ENCODE data around the gene BEND5. TPM values are rescaled to one million over a fixed set of nuclear protein-coding genes. Genes with fewer than 3 reads are reported as not detected.

BEND5 gene, protein sequence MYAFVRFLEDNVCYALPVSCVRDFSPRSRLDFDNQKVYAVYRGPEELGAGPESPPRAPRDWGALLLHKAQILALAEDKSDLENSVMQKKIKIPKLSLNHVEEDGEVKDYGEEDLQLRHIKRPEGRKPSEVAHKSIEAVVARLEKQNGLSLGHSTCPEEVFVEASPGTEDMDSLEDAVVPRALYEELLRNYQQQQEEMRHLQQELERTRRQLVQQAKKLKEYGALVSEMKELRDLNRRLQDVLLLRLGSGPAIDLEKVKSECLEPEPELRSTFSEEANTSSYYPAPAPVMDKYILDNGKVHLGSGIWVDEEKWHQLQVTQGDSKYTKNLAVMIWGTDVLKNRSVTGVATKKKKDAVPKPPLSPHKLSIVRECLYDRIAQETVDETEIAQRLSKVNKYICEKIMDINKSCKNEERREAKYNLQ
- 0.20 and 1.1 TPM in 2 replicates for total RNA-seq

DNA sequence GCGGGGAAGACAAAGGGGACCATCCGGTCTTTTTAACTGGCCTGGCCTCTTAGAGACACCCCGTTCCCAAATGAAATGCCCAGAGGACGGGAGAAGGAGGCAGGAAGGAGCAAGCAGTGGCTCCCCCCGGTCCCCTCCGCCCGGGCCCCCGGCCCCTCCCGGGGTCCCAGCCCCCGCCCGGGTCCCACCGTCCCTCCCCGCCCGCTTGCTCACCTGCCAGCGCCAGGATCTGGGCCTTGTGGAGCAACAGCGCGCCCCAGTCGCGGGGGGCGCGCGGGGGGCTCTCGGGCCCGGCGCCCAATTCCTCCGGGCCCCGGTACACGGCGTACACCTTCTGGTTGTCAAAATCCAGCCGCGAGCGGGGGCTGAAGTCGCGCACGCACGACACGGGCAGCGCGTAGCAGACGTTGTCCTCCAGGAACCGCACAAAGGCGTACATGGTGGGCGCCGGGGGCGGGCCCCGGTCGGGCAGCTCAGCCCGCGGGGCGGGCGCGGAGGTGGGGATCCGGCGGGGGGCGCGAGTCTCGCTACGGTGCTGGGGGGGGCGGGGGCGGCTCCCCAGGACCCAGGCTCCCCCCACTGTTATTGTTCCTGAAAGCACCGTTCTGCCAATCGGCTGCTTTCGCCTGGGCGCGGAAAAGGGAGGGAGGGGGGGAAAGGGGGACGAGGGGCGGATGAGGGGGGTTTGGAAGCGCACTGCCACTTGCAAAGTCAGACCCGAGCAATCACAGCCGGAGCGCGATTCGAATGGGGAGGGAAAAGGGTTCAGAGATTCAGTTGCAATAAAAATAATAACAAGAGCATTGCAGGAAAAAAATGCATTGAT is at the start of gene BEND5:
BEND5 (minus strand) TSS at position 499 of the 826 bp plus-strand sequence; CDS start at position 439, 60 bp downstream.

